Activated CD4-positive, alpha-beta T cell treated with anti-CD3 and anti-CD28 coated beads, Interleukin-2, Interleukin-6, amounts not matched to agents 100 ng/mL and 50 ng/mL, durations not matched to agents 16 hours and 8 hours (primary cell): Measurements from ENCODE around the gene B9D1.

Experiments
- DNase-seq: peaks from one replicate; pipeline ENCODE4 v3.0.0-alpha.2; 2020

The B9D1 gene

GRCh38 chr17:19387921-19388521, 25.5 kb upstream of the B9D1 start:
- DNase-seq: no peak

- no peak for DNase-seq
Measured at GRCh38 chr17:19386974-19387920, 24.7 kb upstream of the B9D1 start, which contains the start of gene MFAP4. MFAP4 (minus strand) TSS chr17:19387190; CDS start chr17:19387155, 35 bp downstream.

DNA sequence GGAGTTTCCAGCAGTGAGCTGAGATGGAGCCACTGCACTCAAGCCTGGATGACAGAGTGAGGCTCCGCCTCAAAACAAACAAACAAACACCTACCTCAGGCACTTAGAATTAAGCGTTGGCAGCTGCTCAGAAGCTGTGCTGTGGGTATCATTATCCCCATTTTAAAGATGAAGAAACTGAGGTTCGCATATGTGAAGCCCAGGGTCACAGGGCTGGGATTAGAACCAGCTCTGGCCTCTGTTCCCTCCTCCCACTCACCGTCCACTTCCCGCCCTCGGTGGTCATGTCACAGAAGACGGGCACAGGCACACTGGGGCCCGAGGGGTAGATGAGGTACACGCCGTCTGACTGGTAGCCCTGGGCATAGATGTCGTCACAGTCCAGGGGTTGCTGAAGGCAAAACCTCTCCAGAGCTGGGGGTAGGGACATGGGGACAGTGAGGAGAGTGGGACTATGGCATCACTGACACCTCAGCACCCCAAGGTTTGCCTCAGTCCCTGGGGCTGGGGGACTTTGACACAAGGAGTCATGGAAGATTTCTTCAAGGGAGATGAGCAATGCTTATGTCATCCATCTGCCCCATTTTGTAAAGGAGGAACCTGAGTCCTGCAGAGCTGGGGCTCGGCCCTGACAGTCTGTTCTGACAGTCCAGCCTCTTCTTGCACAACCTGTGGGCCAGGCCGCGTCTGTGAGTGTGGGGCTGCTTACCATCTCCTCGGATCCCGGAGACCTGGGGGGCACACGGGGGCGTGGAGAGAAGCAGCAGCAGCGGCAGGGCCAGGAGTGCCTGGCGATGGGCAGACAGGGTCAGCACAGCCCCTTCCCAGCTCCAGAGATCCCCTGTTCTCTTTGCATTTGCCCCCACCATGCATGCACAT, 23.8 kb upstream of the B9D1 start:
- no peak for DNase-seq

- no peak for DNase-seq
Measured at GRCh38 chr17:19385521-19385983, 23.0 kb upstream of the B9D1 start.

DNA sequence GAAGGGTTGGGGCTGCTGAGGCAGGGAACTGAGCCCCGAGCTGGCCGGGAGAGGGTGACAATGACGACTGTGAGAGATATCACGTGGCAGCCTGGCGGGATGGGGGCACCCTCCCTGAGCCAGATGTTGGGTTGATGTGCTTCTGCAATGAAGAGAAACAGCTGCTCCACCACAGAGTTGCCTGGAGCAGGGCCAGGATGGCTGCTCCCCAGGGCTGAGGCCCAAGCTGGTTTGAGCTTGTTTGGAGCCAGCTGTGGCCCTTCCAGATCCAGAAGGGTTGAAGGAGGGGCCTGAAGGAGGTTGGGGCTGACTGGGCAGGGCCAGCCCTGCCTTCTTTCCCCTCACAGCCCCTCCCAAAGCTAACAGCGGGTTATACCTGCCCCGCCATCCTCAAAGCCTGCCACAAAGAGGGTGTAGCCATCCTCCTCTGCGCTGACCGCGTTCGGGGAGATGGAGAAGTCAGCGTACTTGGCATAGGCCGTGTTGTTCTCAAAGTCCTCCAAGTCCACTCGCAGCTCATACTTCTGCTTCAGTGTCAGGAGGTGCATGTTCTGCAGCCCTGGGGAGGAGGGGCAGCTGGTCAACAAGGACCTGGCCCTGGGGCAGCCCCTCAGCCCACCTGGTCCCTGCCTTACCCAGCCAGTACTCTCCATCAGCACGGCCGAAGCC, 22.3 kb upstream of the B9D1 start:
- DNase-seq: no peak

DNA sequence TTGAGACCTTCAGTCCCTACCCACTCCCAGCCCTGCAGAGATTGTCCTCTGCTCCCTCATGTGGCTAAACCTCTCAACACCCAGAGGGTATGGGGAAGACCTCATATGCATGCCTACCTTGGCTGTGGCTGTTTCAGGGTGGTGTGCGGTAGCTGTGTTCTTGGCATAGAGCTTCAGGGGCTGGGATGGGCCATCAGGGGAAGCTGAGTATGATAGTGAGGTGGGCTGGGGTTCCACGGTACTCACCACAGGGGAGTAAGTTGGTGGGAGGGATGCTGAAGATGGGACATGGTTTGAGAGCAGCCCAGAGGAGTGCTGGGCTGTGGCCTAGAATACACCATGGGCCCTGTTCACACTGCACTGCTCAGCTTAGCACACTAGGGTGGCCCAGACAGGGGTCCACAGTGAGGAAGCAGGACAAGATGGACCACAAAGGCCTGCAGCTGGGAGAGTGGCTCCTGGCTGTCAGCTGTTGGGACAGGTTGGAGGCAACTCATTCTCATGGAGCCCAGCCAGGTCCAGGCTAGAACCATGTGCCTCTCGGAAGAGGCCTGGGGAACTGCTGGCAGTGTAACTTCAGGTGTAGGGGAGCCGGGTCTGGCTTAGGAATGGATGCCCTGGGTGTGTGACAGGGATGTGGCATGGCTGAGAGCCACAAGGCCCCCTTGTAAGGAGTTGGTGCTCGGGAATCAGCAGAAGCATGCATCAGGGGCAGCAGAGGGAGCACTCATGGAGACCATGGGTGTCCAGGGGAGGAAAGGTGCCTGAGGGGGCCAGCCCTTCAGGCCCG, 21.4 kb upstream of the B9D1 start:
- DNase-seq: no peak

DNA sequence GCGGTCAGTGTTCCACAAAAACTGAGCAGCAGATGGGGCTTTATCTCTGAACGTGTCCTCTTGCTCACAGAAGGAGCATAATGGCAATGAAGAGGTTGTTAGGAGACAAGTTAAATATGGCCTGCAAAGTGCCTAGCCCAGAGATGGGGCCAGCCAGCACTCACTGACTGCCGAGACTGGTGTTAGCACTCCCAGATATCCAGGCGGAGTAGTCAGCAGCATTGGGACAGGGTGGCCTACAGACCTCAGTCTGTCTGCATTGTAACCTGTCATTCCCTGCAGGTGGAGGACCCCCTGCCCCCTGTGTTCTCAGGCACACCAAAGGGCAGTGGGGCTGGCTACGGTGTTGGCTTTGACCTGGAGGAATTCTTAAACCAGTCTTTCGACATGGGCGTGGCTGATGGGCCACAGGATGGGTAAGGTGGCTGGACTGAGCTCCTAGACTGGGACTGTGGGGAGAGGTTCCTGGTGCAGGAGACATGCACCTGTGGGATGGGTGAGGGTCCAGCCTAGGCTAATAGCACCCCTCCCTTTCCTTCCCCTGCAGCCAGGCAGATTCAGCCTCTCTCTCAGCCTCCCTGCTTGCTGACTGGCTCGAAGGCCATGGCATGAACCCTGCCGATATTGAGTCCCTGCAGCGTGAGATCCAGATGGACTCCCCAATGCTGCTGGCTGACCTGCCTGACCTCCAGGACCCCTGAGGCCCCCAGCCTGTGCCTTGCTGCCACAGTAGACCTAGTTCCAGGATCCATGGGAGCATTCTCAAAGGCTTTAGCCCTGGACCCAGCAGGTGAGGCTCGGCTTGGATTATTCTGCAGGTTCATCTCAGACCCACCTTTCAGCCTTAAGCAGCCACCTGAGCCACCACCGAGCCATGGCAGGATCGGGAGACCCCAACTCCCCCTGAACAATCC, 20.3 kb upstream of the B9D1 start:
- DNase-seq: no peak

DNA sequence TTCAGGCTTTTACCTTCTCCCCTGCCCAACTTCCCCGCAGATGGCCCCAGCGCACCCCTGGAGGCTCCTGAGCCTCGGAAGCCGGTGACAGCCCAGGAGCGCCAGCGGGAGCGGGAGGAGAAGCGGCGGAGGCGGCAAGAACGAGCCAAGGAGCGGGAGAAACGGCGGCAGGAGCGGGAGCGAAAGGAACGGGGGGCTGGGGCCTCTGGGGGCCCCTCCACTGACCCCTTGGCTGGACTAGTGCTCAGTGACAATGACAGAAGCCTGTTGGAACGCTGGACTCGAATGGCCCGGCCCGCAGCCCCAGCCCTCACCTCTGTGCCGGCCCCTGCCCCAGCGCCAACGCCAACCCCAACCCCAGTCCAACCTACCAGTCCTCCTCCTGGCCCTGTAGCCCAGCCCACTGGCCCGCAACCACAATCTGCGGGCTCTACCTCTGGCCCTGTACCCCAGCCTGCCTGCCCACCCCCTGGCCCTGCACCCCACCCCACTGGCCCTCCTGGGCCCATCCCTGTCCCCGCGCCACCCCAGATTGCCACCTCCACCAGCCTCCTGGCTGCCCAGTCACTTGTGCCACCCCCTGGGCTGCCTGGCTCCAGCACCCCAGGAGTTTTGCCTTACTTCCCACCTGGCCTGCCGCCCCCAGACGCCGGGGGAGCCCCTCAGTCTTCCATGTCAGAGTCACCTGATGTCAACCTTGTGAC, 19.4 kb upstream of the B9D1 start:
- DNase-seq: no peak

GRCh38 chr17:19381361-19381740, 18.8 kb upstream of the B9D1 start:
- DNase-seq: no peak

GRCh38 chr17:19380481-19381301, 18.2 kb upstream of the B9D1 start:
- DNase-seq: no peak

DNA sequence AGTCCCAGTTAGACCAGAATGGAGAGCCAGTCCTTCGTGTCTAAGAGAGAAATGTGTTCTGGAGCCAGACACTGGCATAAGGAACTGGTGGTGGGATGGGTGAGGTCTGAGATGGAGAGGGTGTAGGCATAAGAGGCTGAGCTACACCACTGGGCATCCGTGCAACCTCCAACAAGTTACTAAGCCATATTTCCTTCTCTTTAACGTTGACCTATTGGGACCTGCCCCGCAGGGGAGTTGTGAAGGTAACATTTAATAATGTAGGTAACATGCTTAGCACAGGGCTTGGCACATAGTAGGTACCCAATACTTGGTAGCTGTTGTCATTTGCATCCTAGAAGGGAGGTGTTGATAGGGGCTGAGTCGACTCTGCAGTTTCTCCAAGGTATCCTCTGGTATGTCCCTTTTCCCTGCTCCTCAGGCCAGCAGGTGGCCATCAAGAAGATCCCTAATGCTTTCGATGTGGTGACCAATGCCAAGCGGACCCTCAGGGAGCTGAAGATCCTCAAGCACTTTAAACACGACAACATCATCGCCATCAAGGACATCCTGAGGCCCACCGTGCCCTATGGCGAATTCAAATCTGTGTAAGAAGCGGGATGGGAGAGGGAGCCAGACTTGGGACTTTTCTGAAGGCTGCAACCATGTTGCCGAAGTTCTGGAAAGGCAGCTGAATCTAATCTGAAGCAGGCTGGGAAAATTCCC, 17.0 kb upstream of the B9D1 start:
- no peak for DNase-seq

DNA sequence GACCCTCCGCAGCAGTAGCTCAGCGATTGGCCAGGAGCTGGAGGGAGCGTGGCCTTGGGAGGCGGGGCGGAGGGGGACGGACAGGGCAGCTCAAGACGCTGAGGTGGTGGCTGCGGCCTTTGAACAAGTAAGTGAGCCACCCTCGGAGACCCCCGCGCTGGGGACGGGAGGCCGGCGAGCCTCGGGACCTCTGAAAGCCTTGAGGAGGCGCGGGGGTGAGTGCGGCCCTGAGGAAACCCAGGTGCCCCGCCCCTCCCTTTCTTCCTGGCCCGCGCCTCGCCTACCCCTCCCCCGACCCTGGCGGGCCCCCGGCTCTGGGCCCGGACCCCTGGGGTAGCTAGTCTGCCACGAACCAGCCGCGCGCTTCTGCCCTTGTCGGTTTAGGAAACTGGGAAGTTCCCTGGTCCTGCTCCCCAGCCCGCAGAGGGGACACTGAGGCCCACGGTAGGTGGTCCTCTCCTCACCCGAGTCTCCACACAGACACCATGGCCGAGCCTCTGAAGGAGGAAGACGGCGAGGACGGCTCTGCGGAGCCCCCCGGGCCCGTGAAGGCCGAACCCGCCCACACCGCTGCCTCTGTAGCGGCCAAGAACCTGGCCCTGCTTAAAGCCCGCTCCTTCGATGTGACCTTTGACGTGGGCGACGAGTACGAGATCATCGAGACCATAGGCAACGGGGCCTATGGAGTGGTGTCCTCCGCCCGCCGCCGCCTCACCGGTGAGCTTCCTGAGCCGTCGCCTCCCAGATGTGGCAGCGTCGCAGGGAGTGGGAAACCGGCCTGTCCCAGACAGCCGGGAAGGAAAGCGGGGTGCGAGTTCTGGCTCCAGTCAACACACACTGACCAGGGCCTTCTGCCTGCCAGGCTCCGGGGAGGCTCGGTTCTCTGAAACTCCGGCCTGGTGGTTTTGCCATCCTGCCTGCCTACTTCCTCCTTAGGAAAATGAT, 16.2 kb upstream of the B9D1 start, which contains the start of gene MAPK7:
Gene MAPK7, plus strand, starts transcription at position 83 of the 945 bp plus-strand sequence. Its CDS starts 403 bp downstream, at position 486.
- no peak for DNase-seq

DNA sequence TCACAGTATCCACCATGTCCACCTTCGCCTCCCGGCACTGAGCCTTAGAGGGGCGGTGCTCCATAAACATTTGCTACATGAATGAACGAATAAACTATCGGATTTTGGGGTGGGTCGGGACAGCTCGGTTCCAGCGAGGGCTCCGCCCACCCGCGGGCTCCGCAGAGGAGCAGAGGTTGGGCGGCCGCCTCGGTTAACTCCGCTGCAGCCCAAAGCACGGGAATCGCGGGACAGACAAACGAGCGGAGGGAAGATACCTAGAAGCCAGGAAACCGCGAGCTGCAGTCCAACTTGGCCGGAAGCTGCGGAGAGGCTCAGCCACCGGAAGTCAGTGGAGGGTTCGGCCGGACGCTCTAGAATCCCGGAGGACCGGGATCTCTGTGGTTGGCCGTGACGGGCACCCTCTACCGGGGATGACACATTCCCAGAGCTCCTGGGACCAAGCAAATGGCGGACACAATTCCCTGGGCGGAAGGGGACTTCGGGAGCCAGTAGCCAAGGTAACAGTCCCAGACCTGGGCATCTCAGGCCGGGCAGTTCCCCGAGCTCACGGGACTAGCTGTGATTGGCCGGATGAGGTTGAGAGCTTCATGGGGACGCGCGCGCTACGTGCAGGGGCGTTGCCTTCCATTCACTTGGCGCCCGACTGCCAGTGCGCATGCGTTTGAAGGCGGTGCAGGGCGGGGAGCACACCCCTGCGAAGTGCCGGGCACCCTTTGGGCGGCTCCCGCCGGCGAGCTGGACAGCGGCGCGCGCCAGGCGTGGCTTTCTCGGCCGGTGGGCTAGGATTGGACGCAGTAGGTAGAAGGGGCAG, 15.3 kb upstream of the B9D1 start:
- peak; percentile 98 for DNase-seq

DNA sequence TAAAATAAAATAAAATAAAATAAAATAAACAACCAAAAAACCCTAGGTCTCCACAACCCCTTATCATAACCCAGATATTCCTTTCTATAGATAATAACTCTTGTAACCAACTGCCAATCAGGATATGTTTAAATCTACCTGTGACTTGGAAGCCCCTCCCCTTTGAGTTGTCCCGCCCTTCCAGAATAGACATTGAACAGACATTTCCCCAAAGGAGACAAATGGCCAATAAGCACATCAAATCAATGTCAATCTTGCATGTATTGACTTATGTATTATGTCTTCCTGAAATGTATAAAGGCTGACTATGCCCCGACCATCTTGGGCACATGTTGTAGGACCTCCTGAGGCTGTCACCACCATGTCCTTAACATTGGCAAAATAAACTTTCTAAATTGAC, 14.3 kb upstream of the B9D1 start:
- peak; percentile 18 for DNase-seq

DNA sequence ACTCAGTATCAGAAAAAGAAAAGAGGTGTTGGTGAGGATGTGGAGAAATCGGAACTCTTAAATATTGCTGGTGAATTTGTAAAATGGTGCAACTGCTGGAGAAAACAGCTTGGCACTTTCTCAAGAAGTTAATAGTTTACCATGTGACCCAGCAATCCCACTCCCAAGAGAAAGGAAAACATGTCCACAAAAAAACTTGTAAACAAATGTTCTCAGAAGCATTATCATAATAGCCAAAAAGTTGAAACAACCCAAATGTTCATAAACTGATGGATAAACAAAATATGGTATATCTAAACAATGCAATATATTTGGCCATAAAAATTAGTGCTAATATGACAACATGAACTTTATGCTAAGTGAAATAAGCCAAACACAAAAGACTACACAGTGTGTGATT, 13.2 kb upstream of the B9D1 start:
- DNase-seq: no peak

DNA sequence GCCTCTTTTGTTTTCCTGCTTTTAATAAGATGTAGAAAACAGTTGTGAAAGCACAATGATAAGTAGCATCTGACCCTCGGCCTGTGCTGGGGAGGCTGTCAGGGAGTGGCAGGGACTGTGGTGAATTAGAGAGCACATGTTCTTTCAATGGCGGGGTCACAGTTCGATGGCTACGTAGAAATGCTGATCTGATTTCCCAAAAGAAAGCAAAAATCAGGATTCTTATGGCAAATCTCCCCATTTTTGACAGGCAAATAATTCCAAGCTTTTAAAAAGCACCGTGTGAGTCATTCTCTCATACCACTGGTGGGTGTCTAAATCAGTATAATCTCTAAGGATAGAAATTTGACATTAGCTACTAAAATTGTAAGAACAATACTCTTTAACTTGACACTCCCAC, 11.6 kb upstream of the B9D1 start:
- no peak for DNase-seq
